PFSK-1 (cell line): ENCODE measurements around the gene LMNTD1.

Source experiments
- FOXP2 ChIP-seq: optimal IDR thresholded peaks from 2 replicates; pipeline ENCODE3; 2011; ENCODE audit warnings: borderline replicate concordance, control low read depth, inconsistent platforms; ENCODE audit not compliant: insufficient read depth; ENCODE audit errors: extremely low read length, extremely low read depth
- POLR2AphosphoS5 ChIP-seq: IDR thresholded peaks from 2 replicates; pipeline ENCODE4 v1.6.1; 2012; ENCODE audit warnings: low read depth, mild to moderate bottlenecking, control low read depth, low read length, moderate library complexity
- SIN3A ChIP-seq: IDR thresholded peaks from 2 replicates; pipeline ENCODE4 v1.6.1; 2012; ENCODE audit warnings: mild to moderate bottlenecking, low read length, moderate library complexity, borderline replicate concordance; ENCODE audit not compliant: insufficient read depth
- TAF1 ChIP-seq: IDR thresholded peaks from 2 replicates; pipeline ENCODE4 v1.6.1; 2012; ENCODE audit warnings: low read length, control low read depth, borderline replicate concordance; ENCODE audit not compliant: insufficient read depth
- TF ChIP-seq, protein P1 (sequence below), 2 experiments: IDR thresholded peaks; 2 replicates each; pipeline versions ENCODE4 v1.6.1 to v1.8.0; 2011 to 2012; ENCODE audit warnings: low read depth in 2 of 2, low read length in 2 of 2, control low read depth in 1 of 2, inconsistent platforms in 1 of 2, mild to moderate bottlenecking in 1 of 2, moderate library complexity in 1 of 2; ENCODE audit not compliant: insufficient read depth in 1 of 2

LMNTD1 gene

DNA sequence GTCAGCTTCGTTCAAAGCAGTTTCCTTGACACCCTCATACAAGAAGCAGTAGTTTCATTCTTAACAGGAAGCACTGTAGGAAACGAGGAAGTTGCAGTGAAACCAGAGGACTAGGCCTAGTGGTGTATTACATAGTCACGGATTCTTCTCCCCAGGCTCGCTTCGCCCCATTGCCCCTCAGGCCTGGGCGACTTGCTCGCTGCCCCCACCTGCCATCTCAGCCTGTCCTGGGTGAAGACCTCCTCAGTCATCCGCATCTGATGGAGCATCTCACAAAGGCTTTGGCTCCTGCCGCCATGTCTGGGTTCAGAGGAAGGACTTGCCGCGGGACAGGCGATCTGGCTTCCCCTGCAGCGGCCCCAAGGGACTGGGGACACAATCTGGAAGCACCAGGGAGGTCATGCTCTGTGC is 93.5 kb downstream of the LMNTD1 start:
- TF ChIP-seq FOXP2: peak; percentile 67
- TF ChIP-seq, protein P1, sequence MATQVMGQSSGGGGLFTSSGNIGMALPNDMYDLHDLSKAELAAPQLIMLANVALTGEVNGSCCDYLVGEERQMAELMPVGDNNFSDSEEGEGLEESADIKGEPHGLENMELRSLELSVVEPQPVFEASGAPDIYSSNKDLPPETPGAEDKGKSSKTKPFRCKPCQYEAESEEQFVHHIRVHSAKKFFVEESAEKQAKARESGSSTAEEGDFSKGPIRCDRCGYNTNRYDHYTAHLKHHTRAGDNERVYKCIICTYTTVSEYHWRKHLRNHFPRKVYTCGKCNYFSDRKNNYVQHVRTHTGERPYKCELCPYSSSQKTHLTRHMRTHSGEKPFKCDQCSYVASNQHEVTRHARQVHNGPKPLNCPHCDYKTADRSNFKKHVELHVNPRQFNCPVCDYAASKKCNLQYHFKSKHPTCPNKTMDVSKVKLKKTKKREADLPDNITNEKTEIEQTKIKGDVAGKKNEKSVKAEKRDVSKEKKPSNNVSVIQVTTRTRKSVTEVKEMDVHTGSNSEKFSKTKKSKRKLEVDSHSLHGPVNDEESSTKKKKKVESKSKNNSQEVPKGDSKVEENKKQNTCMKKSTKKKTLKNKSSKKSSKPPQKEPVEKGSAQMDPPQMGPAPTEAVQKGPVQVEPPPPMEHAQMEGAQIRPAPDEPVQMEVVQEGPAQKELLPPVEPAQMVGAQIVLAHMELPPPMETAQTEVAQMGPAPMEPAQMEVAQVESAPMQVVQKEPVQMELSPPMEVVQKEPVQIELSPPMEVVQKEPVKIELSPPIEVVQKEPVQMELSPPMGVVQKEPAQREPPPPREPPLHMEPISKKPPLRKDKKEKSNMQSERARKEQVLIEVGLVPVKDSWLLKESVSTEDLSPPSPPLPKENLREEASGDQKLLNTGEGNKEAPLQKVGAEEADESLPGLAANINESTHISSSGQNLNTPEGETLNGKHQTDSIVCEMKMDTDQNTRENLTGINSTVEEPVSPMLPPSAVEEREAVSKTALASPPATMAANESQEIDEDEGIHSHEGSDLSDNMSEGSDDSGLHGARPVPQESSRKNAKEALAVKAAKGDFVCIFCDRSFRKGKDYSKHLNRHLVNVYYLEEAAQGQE (IDR thresholded peaks at IDR 0.05; ENCODE audit: insufficient read depth in 1 of 2, low read depth in 2 of 2, low read length in 2 of 2): no peak

DNA sequence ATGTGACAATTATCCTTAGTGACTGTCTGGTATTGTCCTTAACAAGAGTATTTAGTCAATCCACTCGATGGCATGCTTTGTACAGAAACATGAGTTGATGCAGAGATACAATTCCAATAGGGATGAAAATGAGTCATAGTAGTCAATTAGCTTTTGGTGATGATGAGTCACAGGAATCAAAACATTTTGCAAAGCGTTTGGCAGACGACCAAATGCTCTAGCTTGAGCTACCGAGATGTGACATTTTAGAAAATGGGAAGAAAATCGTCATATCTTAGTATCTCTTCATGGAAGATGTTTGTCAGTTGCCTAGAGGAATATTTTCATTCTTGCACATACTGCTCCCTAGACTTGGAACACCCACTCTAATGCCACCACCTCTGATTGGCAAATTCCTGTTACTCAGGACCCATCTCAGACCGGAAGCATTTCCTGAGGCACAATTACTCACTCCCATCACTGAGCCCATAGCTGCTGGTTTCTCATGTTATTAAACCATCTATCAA is 95.0 kb downstream of the LMNTD1 start:
- TF ChIP-seq, protein P1 (IDR thresholded peaks at IDR 0.05; ENCODE audit: insufficient read depth in 1 of 2, low read depth in 2 of 2, low read length in 2 of 2): peak in 1 of 2 experiments; percentile 59; a peak in 1 of 4 replicates
- no peak for TF ChIP-seq POLR2AphosphoS5

DNA sequence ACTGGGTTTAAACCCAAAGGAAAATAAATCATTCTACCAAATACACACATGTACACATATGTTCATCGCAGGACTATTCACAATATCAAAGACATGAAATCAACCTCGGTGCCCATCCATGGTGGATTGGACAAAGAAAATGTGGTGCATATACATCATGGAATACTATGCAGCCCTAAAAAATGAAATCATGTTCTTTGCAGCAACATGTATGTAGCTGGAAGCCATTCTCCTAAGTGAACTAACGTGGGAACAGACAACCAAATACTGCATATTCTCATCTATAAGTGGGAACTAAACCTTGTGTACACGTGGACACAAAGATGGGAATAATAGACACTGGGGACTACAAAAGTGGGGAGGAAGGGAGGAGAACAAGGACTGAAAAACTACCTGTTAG is 96.6 kb downstream of the LMNTD1 start:
- no peak for TF ChIP-seq POLR2AphosphoS5
- TF ChIP-seq, protein P1 (IDR thresholded peaks at IDR 0.05; ENCODE audit: insufficient read depth in 1 of 2, low read depth in 2 of 2, low read length in 2 of 2): no peak
- no peak for TF ChIP-seq SIN3A
- TF ChIP-seq TAF1: no peak
- TF ChIP-seq FOXP2: no peak

DNA sequence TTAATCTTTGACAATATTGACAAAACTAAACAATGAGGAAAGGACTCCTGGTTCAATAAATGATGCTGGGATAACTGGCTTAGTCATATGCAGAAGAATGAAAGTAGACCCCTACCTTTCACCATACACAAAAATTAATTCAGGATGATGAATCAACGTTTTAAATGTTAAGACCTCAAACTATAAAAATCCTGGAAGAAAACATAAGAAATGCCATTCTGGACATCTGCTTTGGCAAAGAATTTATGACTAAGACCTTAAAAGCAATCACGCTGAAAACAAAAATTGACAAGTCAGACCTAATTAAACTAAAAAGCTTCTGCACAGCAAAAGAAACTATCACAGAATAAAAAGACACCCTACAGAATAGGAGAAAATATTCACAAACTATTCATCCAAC is 97.4 kb downstream of the LMNTD1 start:
- TF ChIP-seq POLR2AphosphoS5: no peak
- no peak for TF ChIP-seq SIN3A
- TF ChIP-seq TAF1: no peak
- no peak for TF ChIP-seq FOXP2
- TF ChIP-seq, protein P1 (IDR thresholded peaks at IDR 0.05; ENCODE audit: insufficient read depth in 1 of 2, low read depth in 2 of 2, low read length in 2 of 2): no peak

DNA sequence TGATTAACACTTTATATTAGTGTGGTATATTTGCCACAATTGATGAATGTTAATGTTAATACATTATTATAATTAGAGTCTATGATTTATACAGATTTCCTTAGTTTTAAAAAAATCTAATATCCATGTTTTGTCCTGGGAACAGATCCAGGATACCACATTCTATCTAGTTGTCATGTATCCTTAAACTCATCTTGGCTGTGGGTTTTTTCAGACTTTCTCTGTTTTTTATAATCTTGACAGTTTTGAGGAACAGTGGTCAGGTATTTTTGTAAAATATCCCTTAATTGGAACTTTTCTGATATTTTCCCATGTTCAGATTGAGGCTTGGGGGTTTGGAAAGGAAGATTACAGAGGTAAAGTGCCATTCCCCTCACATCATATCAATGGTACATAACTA is 104.1 kb downstream of the LMNTD1 start:
- TF ChIP-seq FOXP2: no peak
- no peak for TF ChIP-seq SIN3A
- no peak for TF ChIP-seq POLR2AphosphoS5
- TF ChIP-seq TAF1: no peak
- TF ChIP-seq, protein P1 (IDR thresholded peaks at IDR 0.05; ENCODE audit: insufficient read depth in 1 of 2, low read depth in 2 of 2, low read length in 2 of 2): no peak
